CD4-positive, alpha-beta T cell (primary cell): ENCODE results near the gene EDN1. TPM values are rescaled to one million over a fixed set of nuclear protein-coding genes. Genes with fewer than 3 reads are reported as not detected.

Source experiments
- ATAC-seq: fragments of 200-7000 bp; cut with Tn5 transposase; one replicate; pipeline ENCODE4 v1.10.0; 2022; ENCODE audit warnings: mild to moderate bottlenecking; ENCODE audit not compliant: poor library complexity
- CTCF ChIA-PET: fragments of 350-600 bp; sonication (Branson Sonifier 250); formaldehyde crosslinking; loops from one replicate; lab custom pipeline; 2021; ENCODE audit warnings: antibody characterized with exemption, inconsistent platforms; lab: Charles Lee
- POLR2A ChIA-PET: fragments of 350-600 bp; sonication (Branson Sonifier 250); formaldehyde crosslinking; loops from one replicate; lab custom pipeline; 2021; ENCODE audit warnings: antibody characterized with exemption, inconsistent platforms; lab: Charles Lee
- DNase-seq, 14 experiments: peaks; one replicate each; pipeline ENCODE4 v3.0.0-alpha.2; 2013 to 2020; ENCODE audit warnings: mixed read lengths in 2 of 14
- H3K27ac ChIP-seq, 2 donors: one replicate each; pipeline versions ENCODE4 v1.5.1 to v1.7.0; 2013; ENCODE audit warnings: low read length in 2 of 2, low read depth in 1 of 2, mild to moderate bottlenecking in 1 of 2
- H3K27me3 ChIP-seq, 2 experiments: 1 replicate in 1 of 2; 2 replicates in 1 of 2; pipeline versions ENCODE4 v1.6.1 to v1.7.0; 2013; ENCODE audit warnings: low read length in 2 of 2, control low read depth in 1 of 2, mild to moderate bottlenecking in 1 of 2, moderate library complexity in 1 of 2; ENCODE audit not compliant: insufficient read depth in 2 of 2, control insufficient read depth in 1 of 2
- H3K36me3 ChIP-seq: one replicate; pipeline ENCODE4 v1.6.1; 2013; ENCODE audit warnings: low read length, control low read depth; ENCODE audit not compliant: insufficient read depth
- H3K4me1 ChIP-seq: one replicate; pipeline ENCODE4 v1.6.1; 2013; ENCODE audit warnings: low read length, control low read depth; ENCODE audit not compliant: insufficient read depth
- H3K4me3 ChIP-seq: one replicate; pipeline ENCODE4 v1.5.1; 2013; ENCODE audit warnings: mild to moderate bottlenecking, low read length, moderate library complexity
- H3K9me3 ChIP-seq, 2 experiments: 1 replicate in 1 of 2; 2 replicates in 1 of 2; pipeline versions ENCODE4 v1.6.1 to v1.7.0; 2013; ENCODE audit warnings: low read length in 2 of 2, mild to moderate bottlenecking in 2 of 2, control low read depth in 1 of 2, moderate library complexity in 1 of 2; ENCODE audit not compliant: control insufficient read depth in 1 of 2, insufficient read depth in 1 of 2
- H3K27ac Mint-ChIP-seq: one replicate; pipeline ENCODE4 v1.8.0; 2020; ENCODE audit warnings: mixed read lengths
- H3K27me3 Mint-ChIP-seq: one replicate; pipeline ENCODE4 v1.8.0; 2021; ENCODE audit warnings: mixed read lengths
- H3K36me3 Mint-ChIP-seq: one replicate; pipeline ENCODE4 v1.8.0; 2021; ENCODE audit warnings: low read depth, mixed read lengths
- H3K4me1 Mint-ChIP-seq: one replicate; pipeline ENCODE4 v1.8.0; 2021; ENCODE audit warnings: low read depth, mixed read lengths
- H3K4me3 Mint-ChIP-seq: one replicate; pipeline ENCODE4 v1.8.0; 2020; ENCODE audit warnings: mild to moderate bottlenecking, mixed read lengths
- H3K9me3 Mint-ChIP-seq: one replicate; pipeline ENCODE4 v1.8.0; 2020; ENCODE audit warnings: mixed read lengths
- intact Hi-C, 2 experiments: fragments of 100-400 bp; cut with DNase I in 1 of 2; cut with micrococcal nuclease in 1 of 2; formaldehyde crosslinking; loops; one replicate each; pipeline versions ENCODE4 v1.15.1 to v1.9.0; 2023 to 2025; cut with DNase I, micrococcal nuclease
- total RNA-seq, 174 experiments: library from RNA in 2 of 174; stranded (reverse) in 2 of 174; gene quantifications; one replicate each; pipeline ENCODE4 v1.2.3 and lab custom pipeline; 2021 to 2026
- TF ChIP-seq, protein P1 (sequence below): fragments of 200-600 bp; IDR thresholded peaks from one replicate; pipeline ENCODE4 v1.8.0; 2022; ENCODE audit warnings: antibody characterized with exemption, mild to moderate bottlenecking

The EDN1 gene
- total RNA-seq, 2 experiments from 2014 or later: 0.80 to 1.1 TPM

DNA sequence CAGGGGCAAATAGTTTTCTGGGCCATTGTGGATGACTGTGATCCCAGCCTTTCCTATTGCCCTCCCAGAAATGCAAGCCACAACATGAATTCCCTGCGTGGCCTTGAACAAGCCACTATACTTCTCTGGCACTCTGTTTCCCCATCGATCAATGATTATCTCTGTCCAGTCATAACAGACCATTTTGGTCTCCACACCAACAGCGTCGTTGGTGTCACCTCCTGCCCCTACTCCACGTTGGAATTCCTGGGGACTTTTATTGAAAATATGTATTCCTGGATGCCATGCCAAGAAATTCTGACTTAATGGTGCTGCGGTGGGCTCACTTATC lies 50.3 kb downstream of the EDN1 start:
- intact Hi-C loops: no loop called here

DNA sequence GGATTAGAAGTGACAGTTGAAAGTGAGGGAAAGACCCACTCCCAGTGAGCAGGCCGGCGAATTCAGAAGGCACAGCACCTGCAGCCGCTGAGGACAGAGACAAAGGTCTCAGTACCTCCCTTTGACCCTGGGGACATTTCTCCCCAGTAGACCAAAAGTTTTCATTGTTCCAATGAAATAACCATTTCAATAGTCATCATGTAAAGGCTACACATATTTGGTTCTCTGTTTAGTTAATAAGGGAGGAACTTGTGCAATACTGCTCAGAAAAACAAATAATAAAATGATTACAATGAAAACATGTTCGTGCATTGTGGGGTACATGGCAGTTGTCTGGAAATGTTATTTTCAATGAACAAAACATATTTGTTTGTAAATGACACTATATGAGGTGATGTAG lies 52.5 kb downstream of the EDN1 start:
- H3K4me1 ChIP-seq: no peaks in the 10 kb centered on the region
- Mint-ChIP-seq H3K9me3 (no peaks in the 10 kb centered on the region), H3K27me3 (peaks cover 8% of the 10 kb centered on the region), H3K4me3 (no peak overlapping the region), H3K4me1 (no peaks in the 10 kb centered on the region), H3K36me3 (no peaks in the 10 kb centered on the region), H3K27ac (no peak overlapping the region)
- TF ChIP-seq, protein P1, sequence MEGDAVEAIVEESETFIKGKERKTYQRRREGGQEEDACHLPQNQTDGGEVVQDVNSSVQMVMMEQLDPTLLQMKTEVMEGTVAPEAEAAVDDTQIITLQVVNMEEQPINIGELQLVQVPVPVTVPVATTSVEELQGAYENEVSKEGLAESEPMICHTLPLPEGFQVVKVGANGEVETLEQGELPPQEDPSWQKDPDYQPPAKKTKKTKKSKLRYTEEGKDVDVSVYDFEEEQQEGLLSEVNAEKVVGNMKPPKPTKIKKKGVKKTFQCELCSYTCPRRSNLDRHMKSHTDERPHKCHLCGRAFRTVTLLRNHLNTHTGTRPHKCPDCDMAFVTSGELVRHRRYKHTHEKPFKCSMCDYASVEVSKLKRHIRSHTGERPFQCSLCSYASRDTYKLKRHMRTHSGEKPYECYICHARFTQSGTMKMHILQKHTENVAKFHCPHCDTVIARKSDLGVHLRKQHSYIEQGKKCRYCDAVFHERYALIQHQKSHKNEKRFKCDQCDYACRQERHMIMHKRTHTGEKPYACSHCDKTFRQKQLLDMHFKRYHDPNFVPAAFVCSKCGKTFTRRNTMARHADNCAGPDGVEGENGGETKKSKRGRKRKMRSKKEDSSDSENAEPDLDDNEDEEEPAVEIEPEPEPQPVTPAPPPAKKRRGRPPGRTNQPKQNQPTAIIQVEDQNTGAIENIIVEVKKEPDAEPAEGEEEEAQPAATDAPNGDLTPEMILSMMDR: no peak
- H3K9me3 ChIP-seq: no peaks in the 10 kb centered on the region
- no peaks in the 10 kb centered on the region for H3K36me3 ChIP-seq
- no peaks in the 10 kb centered on the region for H3K27me3 ChIP-seq
- no peak overlapping the region for H3K27ac ChIP-seq
- ATAC-seq (no peak), DNase-seq (no peak)
- intact Hi-C loops: no loop called here
- POLR2A ChIA-PET: no interaction called here
- CTCF ChIA-PET: no interaction called here
- H3K4me3 ChIP-seq: no peak overlapping the region

More for the DNA sequence above, 50.3 kb downstream of the EDN1 start:
- TF ChIP-seq, protein P1: no peak
- no peaks in the 10 kb centered on the region for H3K9me3 ChIP-seq
- DNase-seq: no peak
- Mint-ChIP-seq H3K36me3 (no peaks in the 10 kb centered on the region), H3K9me3 (no peaks in the 10 kb centered on the region), H3K27me3 (no peaks in the 10 kb centered on the region), H3K4me1 (no peaks in the 10 kb centered on the region), H3K4me3 (no peak overlapping the region), H3K27ac (no peak overlapping the region)
- ChIA-PET POLR2A (no interaction called here), CTCF (no interaction called here)
- no peaks in the 10 kb centered on the region for H3K4me1 ChIP-seq
- no peak for ATAC-seq
- H3K27ac ChIP-seq: no peak overlapping the region
- no peak overlapping the region for H3K4me3 ChIP-seq
- no peaks in the 10 kb centered on the region for H3K36me3 ChIP-seq
- H3K27me3 ChIP-seq: no peaks in the 10 kb centered on the region

DNA sequence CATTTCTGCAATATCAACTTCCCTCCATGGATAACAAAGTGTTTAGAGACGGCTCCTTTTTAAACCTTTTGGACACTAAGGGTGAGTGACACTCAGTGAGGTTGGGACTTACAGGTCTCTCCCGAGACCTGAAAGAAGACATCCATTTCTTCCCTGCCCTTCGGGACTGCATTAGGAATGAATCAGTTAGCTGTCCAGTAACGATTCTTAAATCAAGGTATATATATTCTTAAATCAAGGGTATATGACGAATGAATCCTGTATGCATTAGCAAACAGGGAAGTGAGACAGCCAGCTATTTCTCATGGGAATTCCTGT lies 52.9 kb downstream of the EDN1 start:
- DNase-seq (peak in 1 of 14 experiments; percentile 23), ATAC-seq (no peak)
- Mint-ChIP-seq H3K4me3 (no peak overlapping the region), H3K36me3 (no peaks in the 10 kb centered on the region), H3K27me3 (peaks cover 8% of the 10 kb centered on the region), H3K4me1 (no peaks in the 10 kb centered on the region), H3K27ac (no peak overlapping the region), H3K9me3 (no peaks in the 10 kb centered on the region)
- TF ChIP-seq, protein P1: no peak
- Histone ChIP-seq H3K9me3 (no peaks in the 10 kb centered on the region), H3K36me3 (no peaks in the 10 kb centered on the region), H3K27ac (no peak overlapping the region), H3K4me1 (no peaks in the 10 kb centered on the region), H3K27me3 (no peaks in the 10 kb centered on the region), H3K4me3 (no peak overlapping the region)
- ChIA-PET CTCF (no interaction called here), POLR2A (no interaction called here)
- intact Hi-C loops: no loop called here
